GM18951 (cell line): ENCODE measurements around the gene TNFRSF1B.

Source experiments
- POLR2A ChIP-seq: IDR thresholded peaks from 4 replicates; pipeline ENCODE4 v1.6.1; 2011; ENCODE audit warnings: mild to moderate bottlenecking; ENCODE audit not compliant: insufficient read length, insufficient read depth; ENCODE audit errors: extremely low read depth
- in situ Hi-C: fragments of 300-500 bp; cut with MboI; formaldehyde crosslinking; loops from one replicate; pipeline ENCODE4 v1.12.0; 2022; ENCODE audit warnings: low sequenced_read_pairs, mixed read lengths, inconsistent platforms; ENCODE audit not compliant: unreplicated experiment

The TNFRSF1B gene

DNA sequence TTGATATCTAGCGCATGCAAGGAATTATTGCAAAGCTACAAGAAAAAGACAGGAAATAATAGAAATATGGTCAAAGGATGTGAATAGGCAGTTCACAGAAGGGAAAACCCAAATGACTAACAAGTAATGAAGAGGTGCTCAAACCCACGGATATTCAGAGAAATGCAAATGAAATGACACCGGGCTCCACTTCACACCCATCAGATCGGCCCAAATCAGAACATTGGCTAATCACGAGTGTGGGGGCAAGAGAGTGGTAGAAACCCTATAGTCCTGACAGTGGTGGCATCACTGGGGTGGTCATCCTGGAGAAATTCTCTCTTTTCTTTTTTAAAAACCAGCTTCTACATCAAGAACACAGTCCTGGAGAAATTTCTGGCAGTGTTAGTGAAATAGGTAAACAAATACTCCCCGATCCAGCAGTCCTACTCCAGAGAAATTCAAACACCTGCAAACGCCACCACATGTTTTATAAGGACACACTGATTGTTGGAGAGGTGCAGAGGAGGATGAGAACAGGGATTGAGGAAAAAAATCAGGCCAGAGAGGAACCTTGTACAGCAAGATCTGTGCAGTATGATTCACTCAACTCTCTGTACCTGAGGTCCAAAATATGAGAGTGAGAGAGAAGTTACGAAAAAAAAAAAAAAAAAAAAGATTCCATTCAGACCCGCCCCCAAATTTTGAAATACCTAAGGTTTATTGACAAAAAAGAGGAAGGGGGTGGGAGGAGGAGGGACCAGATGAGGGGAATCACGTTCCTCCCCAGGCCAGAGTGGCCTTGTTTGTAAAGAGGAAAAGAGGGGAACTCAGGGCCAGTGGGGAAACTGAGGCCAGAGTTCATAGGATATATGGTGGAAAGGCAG is 9.2 kb upstream of the TNFRSF1B start:
- no peak for TF ChIP-seq POLR2A
- in situ Hi-C loops: no loop called here

DNA sequence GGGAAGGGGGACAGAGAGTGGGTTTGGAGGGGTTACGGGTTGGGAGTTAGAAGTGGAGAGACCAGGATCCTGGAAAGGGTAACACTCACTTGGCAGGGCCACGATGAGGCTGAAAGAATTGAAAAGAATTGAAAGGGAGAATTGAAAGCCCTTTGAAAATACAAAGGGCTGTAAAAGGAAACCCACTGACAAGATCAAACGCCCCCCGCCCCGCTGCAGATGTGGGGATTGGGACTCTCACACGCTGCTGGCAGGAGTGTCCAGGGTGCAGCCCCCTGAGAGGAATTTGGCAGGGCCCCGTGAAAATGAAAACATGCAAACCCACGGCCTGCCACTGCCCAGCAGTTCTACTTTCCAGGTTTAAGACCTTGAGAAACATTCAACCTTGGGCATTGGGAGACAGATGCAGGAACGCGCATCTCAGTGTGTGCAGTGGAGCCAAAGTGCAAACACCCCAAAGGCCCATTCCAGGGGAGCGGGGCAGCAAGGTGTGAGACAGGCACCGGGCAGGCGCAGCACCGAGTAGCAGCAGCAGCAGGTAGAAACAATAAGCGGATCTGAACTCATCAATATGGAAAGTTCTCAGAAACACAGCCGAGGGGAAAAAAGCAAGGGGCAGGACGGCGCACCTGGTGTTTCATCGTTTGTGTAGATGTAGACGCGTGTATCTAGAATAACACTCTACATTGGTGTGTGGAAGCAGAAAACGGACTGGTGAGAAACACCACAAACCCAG is 8.3 kb upstream of the TNFRSF1B start:
- in situ Hi-C loops: no loop called here
- TF ChIP-seq POLR2A: no peak

DNA sequence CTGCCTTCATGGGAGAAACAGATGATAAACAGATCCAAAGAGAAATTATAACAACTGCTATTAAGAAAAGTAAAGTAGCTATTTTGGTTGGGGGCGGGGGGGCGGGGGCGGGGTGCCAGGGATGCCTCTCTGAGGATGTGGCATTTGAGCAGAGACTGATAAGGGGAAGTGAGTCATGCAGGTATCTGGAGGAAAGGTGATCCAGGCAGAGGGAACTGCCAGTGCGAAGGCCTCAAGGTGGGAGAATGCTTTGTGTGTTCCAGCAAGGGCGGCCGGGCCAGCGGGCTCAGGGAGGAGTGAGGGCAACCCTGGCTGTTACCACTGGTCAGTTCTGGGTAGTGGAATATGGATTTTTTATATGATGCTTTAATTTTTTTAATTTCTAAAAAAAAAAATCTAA is 7.0 kb upstream of the TNFRSF1B start:
- in situ Hi-C loops: no loop called here
- TF ChIP-seq POLR2A: no peak

DNA sequence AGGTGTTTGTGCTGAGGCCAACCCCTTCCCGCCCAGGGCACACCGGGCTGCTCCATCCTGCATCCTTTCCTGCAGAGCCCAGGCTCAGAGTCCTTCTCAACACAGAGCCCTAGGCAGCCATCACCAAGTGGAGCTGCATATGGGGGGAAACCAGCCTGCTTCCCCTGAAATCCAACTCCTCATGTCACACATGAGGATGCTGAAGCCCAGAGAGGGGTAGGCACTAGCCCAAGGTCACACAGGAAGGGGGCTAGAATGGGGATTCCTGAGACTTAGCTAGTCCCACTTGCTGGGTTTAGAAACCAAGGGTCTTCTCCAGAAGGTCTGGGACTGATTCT is 5.5 kb upstream of the TNFRSF1B start:
- no peak for TF ChIP-seq POLR2A

DNA sequence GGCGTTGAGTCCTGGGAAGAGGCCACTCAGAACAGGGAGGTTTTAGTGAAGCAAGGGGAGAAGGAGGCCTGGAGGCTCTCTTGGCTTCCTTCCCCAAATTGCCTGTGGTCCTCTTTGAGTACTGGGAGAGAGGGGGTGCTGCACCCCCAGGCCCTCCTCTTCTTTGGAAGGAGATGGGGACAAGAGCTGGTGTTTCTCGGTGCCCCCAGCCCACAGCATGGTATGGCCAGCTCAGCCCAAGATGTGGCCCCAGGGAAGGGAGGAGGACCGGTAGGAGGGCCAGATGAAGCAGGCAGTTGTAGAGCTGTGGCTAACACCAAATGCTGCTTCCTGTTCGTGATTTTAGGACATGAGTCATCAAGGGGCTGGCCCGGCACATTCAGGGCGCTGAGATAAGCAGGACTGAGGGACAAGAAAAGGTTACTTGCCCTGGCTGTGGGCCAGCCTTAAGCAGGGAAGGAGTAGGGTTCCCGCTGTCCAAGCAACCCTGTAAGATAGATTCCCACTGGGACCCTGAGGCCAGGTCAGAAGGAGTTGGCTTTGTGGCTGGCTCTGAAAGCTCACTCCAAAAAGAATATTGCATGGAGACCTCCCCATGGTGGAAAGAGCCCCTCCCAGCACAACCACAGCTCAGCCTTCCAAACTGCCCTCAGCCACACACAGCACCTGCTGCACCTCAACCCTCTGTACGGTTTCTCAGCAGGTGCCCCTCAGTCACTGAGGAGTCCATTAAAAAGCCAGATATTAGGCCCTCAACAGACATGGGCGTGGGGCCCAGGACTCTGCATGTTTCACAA is 4.9 kb upstream of the TNFRSF1B start:
- in situ Hi-C loops: no loop called here
- peak; percentile 65 for TF ChIP-seq POLR2A

More for the DNA sequence above, 5.5 kb upstream of the TNFRSF1B start:
- in situ Hi-C loops: no loop called here

DNA sequence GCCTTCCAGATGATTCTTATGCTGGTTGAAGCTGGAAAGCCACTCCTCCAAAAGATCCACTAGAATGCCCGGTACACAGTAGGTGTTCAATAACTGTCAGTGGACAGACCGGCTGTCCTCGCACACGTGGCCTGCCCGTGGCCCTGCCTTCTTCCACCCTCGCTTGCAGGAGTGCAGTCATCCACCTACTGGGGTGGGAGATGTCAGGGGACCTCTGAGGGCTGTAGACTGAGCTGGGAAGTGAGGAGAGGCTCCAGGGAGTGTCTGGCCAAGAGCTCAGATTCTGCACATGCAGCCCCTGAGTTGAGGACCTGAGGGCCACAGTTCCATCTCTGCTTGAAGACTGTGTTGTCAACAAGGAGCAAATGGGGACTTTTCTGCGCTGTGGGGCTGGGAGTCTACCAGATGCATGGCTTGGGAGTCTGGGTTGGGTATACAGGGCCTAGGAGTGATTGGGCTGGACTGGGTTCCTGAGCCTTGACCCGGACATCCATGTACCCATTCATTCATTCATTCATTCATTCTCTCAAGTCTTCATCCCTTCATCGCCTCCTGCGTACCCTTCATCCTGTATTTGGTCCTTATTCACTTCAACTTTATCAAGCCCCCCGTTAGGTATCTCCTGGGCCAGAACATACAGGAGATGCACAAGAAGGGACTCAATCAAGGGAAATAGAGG is 4.2 kb upstream of the TNFRSF1B start:
- in situ Hi-C loops: no loop called here
- TF ChIP-seq POLR2A: no peak

DNA sequence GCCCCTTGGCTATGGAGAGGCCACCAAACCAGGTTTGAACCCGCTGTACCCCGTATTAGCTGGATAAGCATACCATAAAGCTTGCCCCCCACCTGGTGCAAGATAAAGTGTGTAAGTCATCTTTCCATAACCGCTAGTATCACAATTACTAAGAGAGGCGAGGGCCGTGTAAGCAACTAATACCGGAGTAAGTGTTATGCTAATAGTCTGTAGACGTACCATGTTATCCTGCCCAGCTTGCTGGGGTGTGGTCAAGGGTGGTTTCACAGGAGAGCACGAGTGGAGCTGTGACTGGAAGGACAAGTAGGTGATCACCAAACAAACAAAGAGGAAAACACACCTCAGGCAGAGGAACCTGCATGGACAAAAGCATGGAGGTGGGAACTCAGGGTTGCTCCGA is 3.6 kb upstream of the TNFRSF1B start:
- TF ChIP-seq POLR2A: no peak
- in situ Hi-C loops: no loop called here

DNA sequence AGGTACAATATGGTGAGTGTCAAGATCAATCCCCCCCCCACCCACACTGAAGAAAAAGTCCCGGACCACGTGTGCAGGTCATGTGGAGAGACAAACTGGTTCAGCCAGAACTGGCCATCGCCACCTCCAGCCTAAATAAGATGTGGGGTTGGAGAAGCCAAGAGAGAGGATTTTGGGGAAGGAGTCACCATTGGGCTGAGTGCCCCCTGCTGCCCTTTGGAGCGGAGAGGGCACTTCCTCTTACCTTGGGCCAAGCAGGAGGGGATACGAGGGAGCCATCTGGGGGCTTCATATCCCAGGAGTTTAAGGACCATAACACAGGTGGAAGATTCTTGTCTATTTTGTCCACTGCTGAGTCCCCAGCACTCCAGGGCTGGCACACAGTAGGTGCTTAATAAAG is 2.6 kb upstream of the TNFRSF1B start:
- in situ Hi-C loops: no loop called here
- TF ChIP-seq POLR2A: no peak

DNA sequence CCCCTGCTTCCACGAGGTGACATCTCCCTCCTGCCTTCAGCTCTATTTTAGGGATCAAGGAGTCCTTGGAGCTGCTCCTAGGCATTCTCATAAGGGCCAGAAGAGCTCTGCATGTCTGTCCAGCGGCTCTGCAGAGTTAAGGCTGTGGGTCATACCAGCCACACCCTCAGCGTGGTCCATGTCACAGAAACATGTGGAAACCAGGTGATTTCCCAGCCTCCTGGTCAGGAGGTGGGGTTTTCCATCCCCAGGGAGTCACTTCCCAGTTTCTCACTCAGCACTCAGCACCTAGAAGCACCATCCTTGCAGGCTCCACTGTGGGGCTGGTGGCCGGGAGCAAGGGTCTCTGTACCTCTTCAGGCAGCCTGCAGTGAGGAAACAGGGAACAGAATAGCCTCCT is 1.4 kb upstream of the TNFRSF1B start:
- no peak for TF ChIP-seq POLR2A
- in situ Hi-C loops: no loop called here

DNA sequence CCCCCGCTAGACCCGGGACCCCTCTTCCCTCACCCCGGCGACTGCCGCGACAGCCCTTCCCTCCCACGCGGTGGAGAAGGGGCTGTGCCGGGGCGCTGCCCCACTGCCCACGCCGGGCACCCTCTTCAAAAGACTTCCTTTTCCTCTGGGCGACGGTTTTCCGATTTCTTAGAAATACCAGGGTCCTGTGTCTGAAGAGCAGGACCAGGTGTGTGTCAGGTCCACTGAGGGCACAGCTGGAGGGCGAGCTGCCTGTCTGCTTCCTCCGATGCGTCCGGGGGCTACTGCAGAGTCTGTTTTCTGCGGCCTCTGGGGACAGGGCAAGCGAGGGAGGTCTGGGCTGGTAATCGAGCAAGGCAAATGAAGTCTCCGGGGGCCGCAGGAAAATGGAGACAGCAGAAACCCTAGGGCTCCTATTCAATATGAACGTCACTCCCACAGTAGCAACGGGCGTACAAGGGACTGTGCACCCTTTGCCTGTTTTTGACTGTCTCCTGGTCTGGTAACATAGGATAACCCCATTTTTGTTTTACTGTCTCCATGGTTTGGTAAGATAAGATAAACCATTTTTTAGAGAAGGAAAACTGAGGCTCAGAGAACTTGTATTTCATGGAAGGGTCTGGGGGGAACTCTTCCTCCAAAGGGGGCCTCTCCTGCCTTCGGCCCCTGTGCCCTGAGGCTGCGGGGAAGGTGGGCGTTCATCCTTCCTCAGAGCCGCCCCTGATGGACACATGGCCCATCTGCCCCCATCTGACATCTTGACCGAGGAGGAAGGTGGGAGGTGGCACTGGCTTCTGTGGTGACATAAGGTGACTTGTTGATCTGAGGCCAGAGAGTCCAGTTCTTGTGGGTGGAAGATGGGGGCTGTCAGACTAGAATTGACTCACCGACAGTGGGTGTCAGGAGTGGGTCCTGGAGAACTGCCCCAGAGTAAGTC is 970 bp downstream of the TNFRSF1B start:
- in situ Hi-C loops: no loop called here
- TF ChIP-seq POLR2A: no peak

DNA sequence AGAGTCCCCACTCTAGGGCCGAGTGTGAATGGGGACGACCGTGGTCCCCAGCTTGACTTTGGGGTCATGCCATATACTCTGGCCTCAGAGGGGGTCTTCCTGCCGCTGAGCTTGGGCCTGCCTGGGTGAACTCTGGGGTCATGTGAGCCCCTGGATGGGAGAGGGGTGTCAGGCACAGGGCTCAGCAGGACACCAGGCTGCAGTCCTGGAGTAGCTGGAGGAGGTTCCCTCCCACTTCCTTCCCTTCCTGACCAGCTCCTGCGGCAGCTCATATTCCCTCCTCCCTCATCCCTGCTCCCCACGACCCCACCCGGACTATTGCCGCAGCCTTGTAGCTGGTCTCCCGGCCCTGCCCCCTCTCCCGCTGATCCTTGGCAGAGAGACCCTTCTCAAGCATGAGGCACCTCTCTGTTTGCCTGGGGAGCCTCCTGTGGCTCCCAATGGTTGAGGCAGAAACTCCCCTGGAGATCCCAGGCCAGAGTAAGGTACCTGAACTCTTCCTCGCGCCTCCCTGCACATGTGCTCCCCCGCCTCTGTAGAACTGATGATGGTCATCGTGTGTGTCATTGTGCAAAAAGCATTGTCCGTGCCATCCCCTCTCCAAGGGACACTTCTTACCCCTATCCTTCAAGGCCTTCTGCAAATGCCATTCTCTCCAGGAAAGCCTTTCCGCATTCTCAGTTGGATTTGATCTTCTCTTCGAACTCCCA is 1.8 kb downstream of the TNFRSF1B start:
- TF ChIP-seq POLR2A: no peak
- in situ Hi-C loops: no loop called here
